ENCODE results near the gene TOMM20. TPM values are rescaled to one million over a fixed set of nuclear protein-coding genes. Genes with fewer than 3 reads are reported as not detected.
"Not testable (repeated sequence)": the region's sequence is repeated elsewhere in the genome, so short reads cannot be mapped to it uniquely, and the experiment has no call there.

The TOMM20 gene
- total RNA-seq, 1 experiment from 2014 or later: 157 TPM

DNA sequence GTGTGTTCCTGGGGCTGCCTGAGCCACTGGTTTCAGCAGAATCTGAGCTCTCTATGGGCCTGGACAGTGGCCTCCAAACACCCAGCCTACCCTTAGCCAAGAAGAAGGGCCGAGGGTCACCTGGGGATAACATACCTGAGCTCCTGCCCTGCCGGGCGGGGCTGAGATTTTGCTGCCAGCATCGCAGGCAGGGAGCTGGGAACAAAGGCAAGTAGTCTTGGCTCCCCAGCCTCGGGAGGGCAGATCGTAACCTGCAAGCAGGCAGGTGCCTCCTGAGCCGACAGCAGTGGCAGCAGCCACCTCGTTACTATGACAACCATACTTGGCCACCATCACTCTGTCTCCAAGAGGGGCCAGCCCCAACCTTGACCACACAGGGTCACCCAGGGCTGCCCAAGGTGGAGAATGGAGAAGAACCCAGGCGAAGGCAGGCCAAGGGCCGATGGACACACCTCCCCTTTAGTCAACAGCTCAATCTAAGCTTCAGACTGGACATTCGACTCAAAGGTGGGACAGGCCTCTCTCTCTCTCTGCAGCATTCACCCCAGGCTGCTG is 54.6 kb downstream of the TOMM20 start:
- peak; percentile 70 for DNase-seq (ENCODE audit: low spot score)
- in situ Hi-C loops (cut with HindIII; ENCODE audit: low sequenced_read_pairs): loop anchor here (10.0 kb wide), 1 partner anchor 569 kb away; no protein-coding TSS in a partner anchor

DNA sequence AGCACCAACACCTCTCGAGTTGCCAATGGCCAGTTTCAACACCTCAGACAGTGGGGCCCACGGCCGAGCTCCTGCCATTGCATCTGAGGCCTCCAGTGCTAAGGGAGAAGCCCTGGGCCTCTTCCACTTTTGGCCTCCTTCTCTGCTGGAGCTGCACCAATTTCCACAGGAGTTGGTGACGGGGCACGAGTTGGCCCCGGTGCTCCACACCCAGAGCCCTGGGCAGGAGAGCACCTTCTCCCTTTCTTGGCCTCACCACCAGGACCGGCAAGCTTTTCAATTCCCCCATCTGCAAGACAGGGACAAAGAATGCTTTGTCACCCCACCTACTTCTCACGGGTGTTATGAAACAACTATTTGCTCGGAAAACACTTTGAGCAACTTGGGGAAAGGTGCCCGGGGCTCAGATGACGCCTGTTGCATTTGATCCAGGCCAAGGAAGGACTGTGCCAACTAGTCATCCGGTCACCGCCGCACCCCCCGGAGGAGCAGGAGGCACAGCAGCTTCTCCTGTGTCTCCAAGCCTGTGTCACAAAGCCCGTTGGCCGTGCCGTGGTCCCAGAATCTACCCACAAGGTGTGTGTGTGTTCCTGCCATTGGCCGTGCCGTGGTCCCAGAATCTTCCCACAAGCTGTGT is 55.2 kb downstream of the TOMM20 start:
- no peak for DNase-seq (ENCODE audit: low spot score)
- in situ Hi-C loops (cut with HindIII; ENCODE audit: low sequenced_read_pairs): loop anchor here (10.0 kb wide), 1 partner anchor 569 kb away; no protein-coding TSS in a partner anchor

- in situ Hi-C loops (cut with HindIII; ENCODE audit: low sequenced_read_pairs): loop anchor here (10.0 kb wide), 1 partner anchor 568 kb away; no protein-coding TSS in a partner anchor
- not testable (repeated sequence) for DNase-seq (ENCODE audit: low spot score)
These were observed 56.1 kb downstream of the TOMM20 start for GRCh38 chr1:235072577-235072976.

GRCh38 chr1:235072096-235072495 is 56.5 kb downstream of the TOMM20 start:
- DNase-seq (ENCODE audit: low spot score): no peak
- in situ Hi-C loops (cut with HindIII; ENCODE audit: low sequenced_read_pairs): loop anchor here (10.0 kb wide), 1 partner anchor 567 kb away; no protein-coding TSS in a partner anchor

GRCh38 chr1:235070819-235071218 is 57.8 kb downstream of the TOMM20 start:
- DNase-seq (ENCODE audit: low spot score): no peak
- in situ Hi-C loops (cut with HindIII; ENCODE audit: low sequenced_read_pairs): loop anchor here (10.0 kb wide), 1 partner anchor 566 kb away; no protein-coding TSS in a partner anchor

GRCh38 chr1:235069577-235070563 is 58.8 kb downstream of the TOMM20 start:
- DNase-seq (ENCODE audit: low spot score): peak; percentile 40
- in situ Hi-C loops (cut with HindIII; ENCODE audit: low sequenced_read_pairs): loop anchor here (10.0 kb wide), 1 partner anchor 565 kb away; no protein-coding TSS in a partner anchor

DNA sequence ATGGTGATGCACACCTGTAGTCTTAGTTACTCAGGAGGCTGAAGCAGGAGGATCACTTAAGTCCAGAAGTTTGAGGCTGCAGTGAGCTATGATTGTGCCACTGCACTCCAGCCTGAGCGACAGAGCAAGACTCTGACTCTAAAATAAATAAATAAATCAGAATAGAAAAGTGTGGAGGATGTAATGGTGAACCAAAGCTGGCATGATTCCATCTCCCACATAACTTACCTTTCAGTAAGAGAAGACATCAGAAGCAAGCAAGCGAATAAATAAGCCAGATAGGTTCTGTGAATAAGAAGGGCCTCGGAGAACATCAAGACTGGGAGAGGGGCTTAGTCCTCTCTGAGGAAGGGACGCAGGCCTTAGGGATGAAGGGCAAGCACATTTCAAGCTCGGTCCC is 59.5 kb downstream of the TOMM20 start:
- no peak for DNase-seq (ENCODE audit: low spot score)
- in situ Hi-C loops (cut with HindIII; ENCODE audit: low sequenced_read_pairs): no loop called here

DNA sequence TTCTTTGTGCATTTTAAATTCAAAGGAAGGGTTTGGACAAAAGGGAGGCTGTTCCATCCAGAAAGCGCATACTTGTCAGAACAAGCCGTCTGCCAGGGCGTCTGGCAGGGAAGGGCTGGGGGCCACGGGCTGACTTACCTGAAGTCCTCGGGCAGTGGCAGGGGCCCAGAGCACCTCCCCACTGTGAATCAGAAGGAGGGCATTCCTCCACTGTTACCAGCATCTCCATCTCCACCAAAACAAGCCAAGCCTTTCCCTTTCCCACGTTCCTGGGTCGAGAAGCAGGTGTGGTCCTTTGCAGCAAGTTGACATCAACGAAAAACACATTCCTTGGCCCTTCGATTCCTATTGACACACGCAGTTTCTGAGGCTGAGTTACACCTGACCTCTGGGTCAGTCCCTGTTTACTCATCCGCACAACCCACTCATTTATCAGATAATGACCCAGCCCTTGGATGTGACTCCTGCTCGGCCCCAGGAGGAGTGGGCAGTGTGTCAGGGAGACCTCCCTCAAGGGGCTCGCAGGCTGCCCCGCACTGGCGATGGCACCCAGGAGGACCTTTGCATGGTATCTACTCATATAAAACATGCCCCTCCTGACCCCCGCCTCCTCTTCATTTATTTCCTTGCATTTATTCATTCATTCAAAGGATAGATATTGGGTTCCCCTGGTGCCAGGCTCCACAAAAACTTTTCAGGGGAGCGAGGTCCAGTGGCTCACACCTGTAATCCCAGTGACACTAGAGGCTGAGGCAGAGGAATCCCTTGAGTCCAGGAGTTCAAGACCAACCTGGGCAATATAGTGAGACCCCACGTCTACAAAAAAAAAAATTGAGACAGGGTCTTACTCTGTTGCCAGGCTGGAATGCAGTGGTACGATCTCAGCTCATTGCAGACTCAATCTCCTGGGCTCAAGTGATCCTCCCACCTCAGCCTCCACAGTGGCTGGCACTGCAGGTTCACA is 60.2 kb downstream of the TOMM20 start:
- in situ Hi-C loops (cut with HindIII; ENCODE audit: low sequenced_read_pairs): no loop called here
- DNase-seq (ENCODE audit: low spot score): no peak

DNA sequence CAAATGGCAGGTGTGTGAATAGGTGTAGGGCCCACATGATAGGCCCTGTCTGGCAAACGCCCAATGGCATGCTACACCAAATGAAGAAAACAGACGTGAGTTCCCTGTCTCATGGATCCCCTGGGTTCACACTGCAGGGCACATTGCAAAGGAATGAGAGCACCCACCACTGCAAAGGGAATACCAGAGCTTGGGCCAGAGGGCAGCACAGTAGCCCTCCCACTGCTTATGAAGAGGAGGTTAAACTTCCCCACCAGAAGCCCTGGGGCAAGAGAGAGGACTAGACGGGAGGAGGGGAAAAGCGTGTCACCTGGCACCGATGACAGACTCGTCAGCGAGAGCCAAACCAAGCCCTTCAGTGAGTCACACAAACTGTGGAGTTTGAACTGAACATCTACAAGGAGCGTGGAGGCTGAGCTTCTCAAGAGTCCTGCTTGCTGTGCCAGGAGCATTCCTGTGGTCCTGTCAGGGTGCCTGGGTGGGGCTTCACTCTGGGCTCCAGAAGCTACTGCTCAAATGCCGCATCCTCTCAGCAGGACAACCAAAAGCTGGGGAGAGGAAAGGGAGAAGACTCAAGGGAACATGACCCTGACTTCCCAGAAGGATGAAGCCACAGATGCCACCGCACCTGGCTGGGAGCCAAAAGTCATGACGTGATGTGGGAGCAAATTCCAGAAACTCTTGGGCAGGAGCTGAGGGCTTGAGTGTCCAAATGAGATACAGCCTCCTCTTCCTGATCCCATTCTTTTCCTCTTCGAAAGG is 61.1 kb downstream of the TOMM20 start:
- DNase-seq (ENCODE audit: low spot score): peak; percentile 41
- in situ Hi-C loops (cut with HindIII; ENCODE audit: low sequenced_read_pairs): no loop called here

DNA sequence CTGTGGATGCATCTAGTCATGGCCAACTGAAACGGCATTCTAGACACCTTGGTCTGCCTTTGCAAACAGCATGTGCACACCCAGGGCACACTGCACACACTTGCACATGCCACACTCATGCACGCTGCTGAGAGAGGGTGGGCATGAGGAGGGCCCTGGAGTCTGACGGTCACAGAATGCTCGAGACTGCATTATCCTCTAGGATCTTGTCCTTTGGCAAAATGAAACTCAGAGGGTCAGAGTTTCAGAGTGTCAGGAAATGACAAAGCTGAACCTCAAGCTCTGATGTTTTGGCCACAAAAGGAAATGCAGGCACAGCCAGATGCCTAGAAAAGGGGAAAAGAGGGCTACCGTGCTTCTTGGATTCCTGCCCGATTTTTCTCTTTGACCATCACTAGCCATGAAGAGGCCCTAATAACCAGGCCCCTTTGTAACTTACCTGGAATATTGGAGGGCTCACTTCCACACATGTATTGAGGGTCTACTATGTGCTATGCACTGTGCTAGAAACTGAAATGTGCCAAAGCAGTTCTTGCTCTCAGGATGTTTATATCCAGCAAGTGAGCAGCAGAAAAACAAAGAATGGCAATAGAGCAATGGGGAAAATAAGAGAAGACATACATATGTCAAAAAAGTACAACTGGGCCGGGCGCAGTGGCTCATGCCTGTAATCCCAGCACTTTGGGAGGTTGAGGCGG is 65.4 kb downstream of the TOMM20 start:
- no peak for DNase-seq (ENCODE audit: low spot score)
- in situ Hi-C loops (cut with HindIII; ENCODE audit: low sequenced_read_pairs): no loop called here

DNA sequence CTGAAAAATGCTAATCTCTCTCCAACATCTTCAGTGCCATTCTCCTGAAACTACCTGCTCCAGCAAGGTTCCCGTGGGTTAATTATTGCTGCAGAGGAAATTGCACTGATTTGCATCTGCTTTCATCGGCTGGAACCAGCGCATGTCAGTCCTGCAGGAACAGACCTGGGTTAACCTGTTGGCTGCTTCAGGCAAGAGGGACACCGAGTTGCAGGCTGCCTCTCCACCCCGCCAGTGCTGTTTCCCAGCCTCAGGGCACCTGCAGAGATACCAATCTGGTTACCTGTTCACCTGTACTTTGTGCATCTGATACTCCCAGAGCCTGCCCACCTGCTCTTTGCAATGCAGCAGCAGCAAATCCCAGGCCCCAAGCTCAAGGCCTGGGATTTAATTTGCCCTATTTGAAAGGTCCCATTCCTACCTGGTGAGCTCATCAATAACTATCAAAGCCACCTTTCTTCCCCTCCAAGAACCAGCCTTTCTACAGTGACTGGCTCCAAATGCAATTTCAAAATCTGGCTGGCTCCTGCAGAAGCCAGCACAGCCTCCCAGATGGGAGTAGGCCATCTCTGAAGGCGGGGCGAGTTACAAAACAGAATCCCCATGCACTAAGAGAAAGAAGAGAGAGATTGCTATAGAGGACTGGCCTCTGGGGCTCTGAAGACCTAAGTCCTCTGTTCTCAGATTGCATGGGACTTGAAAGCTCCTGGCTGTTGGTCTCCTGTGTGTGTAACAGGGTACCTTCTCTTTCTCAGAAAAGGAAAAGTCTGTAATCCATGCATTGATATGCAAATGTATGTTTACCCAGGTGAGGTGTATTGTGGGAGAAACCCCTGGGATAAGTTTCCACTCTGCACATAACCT is 67.8 kb downstream of the TOMM20 start:
- DNase-seq (ENCODE audit: low spot score): peak; percentile 78
- in situ Hi-C loops (cut with HindIII; ENCODE audit: low sequenced_read_pairs): no loop called here

Other genes with a start within 250 kb of the TOMM20 start
- 45.3 and 49.8 TPM in 2 replicates for gene RBM34, start 32.4 kb upstream of the TOMM20 start, total RNA-seq (2014; rRNA removed; shearing (Covaris generic))
- 6.6 and 11.2 TPM in 2 replicates for gene ARID4B, start 199.3 kb upstream of the TOMM20 start, total RNA-seq (2014; rRNA removed; shearing (Covaris generic))
- gene GGPS1, start 199.7 kb upstream of the TOMM20 start, total RNA-seq (2014; rRNA removed; shearing (Covaris generic)): 9.9 and 35.0 TPM in 2 replicates
- gene TBCE, start 238.6 kb upstream of the TOMM20 start, total RNA-seq (2014; rRNA removed; shearing (Covaris generic)): 59.9 and 69.7 TPM in 2 replicates